ENCODE results near the gene PIGU. TPM values are rescaled to one million over a fixed set of nuclear protein-coding genes. Genes with fewer than 3 reads are reported as not detected.

The PIGU gene
- total and polyA plus RNA-seq, 4 donors = 6.4 to 10.0 (median 7.2) TPM

- no peak for TF ChIP-seq SP1 (IDR thresholded peaks at IDR 0.05)
Observed at GRCh38 chr20:34541917-34542316, 135.0 kb downstream of the PIGU start (continued).

- Histone ChIP-seq H3K36me3 (ENCODE audit: control insufficient read depth in 4 of 4, insufficient read depth in 3 of 4, low read depth in 1 of 4, low read length in 3 of 4) (peaks cover 9 to 19% (median 16%) of the 10 kb centered on the region in 4 donors), H3K9me3 (ENCODE audit: control insufficient read depth in 4 of 4, low read length in 3 of 4) (no peaks in the 10 kb centered on the region), H3K9ac (ENCODE audit: low read depth in 1 of 2, low read length in 2 of 2) (no peak overlapping the region), H3K27ac (ENCODE audit: low read depth in 1 of 2, low read length in 2 of 2) (no peak overlapping the region), H3K4me3 (ENCODE audit: low read depth in 1 of 3, low read length in 3 of 3) (no peak overlapping the region), H3K27me3 (ENCODE audit: control insufficient read depth in 4 of 4, insufficient read depth in 4 of 4, low read length in 3 of 4) (no peaks in the 10 kb centered on the region), H3K4me1 (ENCODE audit: control insufficient read depth in 4 of 4, insufficient read depth in 4 of 4, low read length in 3 of 4) (peaks cover 0 to 11% (median 8%) of the 10 kb centered on the region in 4 donors)
- WGBS = 82% methylated on average over 13 of the region's 13 CpGs
- TF ChIP-seq HNF4G (IDR thresholded peaks at IDR 0.05) (no peak), JUND (IDR thresholded peaks at IDR 0.05) (no peak), NR2F2 (IDR thresholded peaks at IDR 0.05) (no peak), ATF3 (IDR thresholded peaks at IDR 0.05) (no peak), YY1 (IDR thresholded peaks at IDR 0.05) (no peak), ZBTB33 (IDR thresholded peaks at IDR 0.05) (no peak), EGR1 (IDR thresholded peaks at IDR 0.05; ENCODE audit: low read depth in 2 of 2) (no peak), GABPA (IDR thresholded peaks at IDR 0.05 in 1 of 2, conservative IDR thresholded peaks at IDR 0.05 in 1 of 2) (no peak)
- DNase-seq (ENCODE audit: low spot score) = no peak
Observed at GRCh38 chr20:34541264-34541901, 135.5 kb downstream of the PIGU start.

GRCh38 chr20:34540596-34541263 lies 136.2 kb downstream of the PIGU start:
- no peaks in the 10 kb centered on the region for H3K27me3 ChIP-seq (ENCODE audit: control insufficient read depth in 4 of 4, insufficient read depth in 4 of 4, low read length in 3 of 4)
- peaks cover 12 to 25% (median 21%) of the 10 kb centered on the region in 4 donors for H3K36me3 ChIP-seq (ENCODE audit: control insufficient read depth in 4 of 4, insufficient read depth in 3 of 4, low read depth in 1 of 4, low read length in 3 of 4)
- 83% methylated on average over 15 of the region's 15 CpGs for WGBS
- H3K27ac ChIP-seq (ENCODE audit: low read depth in 1 of 2, low read length in 2 of 2) = no peak overlapping the region
- H3K9ac ChIP-seq (ENCODE audit: low read depth in 1 of 2, low read length in 2 of 2) = no peak overlapping the region
- H3K4me1 ChIP-seq (ENCODE audit: control insufficient read depth in 4 of 4, insufficient read depth in 4 of 4, low read length in 3 of 4) = peaks cover 0 to 11% (median 8%) of the 10 kb centered on the region in 4 donors
- no peak for TF ChIP-seq SP1 (IDR thresholded peaks at IDR 0.05)
- no peak for TF ChIP-seq NR2F2 (IDR thresholded peaks at IDR 0.05)
- no peak for TF ChIP-seq FOXA1 (IDR thresholded peaks at IDR 0.05)
- TF ChIP-seq REST (IDR thresholded peaks at IDR 0.05) = no peak
- no peak for TF ChIP-seq ZBTB33 (IDR thresholded peaks at IDR 0.05)
- no peak for TF ChIP-seq TAF1 (conservative IDR thresholded peaks at IDR 0.05)
- no peak for TF ChIP-seq EGR1 (IDR thresholded peaks at IDR 0.05; ENCODE audit: low read depth in 2 of 2)
- TF ChIP-seq JUND (IDR thresholded peaks at IDR 0.05) = no peak
- TF ChIP-seq GABPA (IDR thresholded peaks at IDR 0.05 in 1 of 2, conservative IDR thresholded peaks at IDR 0.05 in 1 of 2) = no peak
- TF ChIP-seq RXRA (IDR thresholded peaks at IDR 0.05) = no peak
- no peak for TF ChIP-seq HNF4G (IDR thresholded peaks at IDR 0.05)
- no peak for TF ChIP-seq RAD21 (IDR thresholded peaks at IDR 0.05)
- TF ChIP-seq ATF3 (IDR thresholded peaks at IDR 0.05) = no peak
- no peak for TF ChIP-seq MAX (IDR thresholded peaks at IDR 0.05)
- no peak for TF ChIP-seq FOXA2 (IDR thresholded peaks at IDR 0.05)
- TF ChIP-seq CTCF (IDR thresholded peaks at IDR 0.05; ENCODE audit: low read depth, low read length, missing input control) = no peak
- TF ChIP-seq HNF4A (conservative IDR thresholded peaks at IDR 0.05) = no peak
- H3K9me3 ChIP-seq (ENCODE audit: control insufficient read depth in 4 of 4, low read length in 3 of 4) = no peaks in the 10 kb centered on the region
- DNase-seq (ENCODE audit: low spot score) = no peak
- H3K4me3 ChIP-seq (ENCODE audit: low read depth in 1 of 3, low read length in 3 of 3) = no peak overlapping the region
